HCT116 (cell line): Measurements from ENCODE around the gene TULP4. TPM values are rescaled to one million over a fixed set of nuclear protein-coding genes. Genes with fewer than 3 reads are reported as not detected.

Experiments used
- ATAC-seq: fragments of 200-7000 bp; cut with Tn5 transposase; 2 replicates; pipeline ENCODE4 v1.9.1; 2020; ENCODE audit warnings: mild to moderate bottlenecking, moderate library complexity
- BruUV-seq: library from RNA; stranded (reverse); fragments of 400-500 nt; replicated peaks from 2 replicates; lab custom pipeline; 2021; lab: Mats Ljungman, UMichigan
- CTCF ChIA-PET: fragments of 300-600 bp; sonication (Branson Sonifier 250); formaldehyde crosslinking; loops from one replicate; lab custom pipeline; 2021; ENCODE audit warnings: antibody characterized with exemption; lab: Charles Lee
- POLR2A ChIA-PET: fragments of 300-600, 350-600 bp; sonication (Branson Sonifier 250); formaldehyde crosslinking; loops from one replicate; lab custom pipeline; 2021; ENCODE audit warnings: antibody characterized with exemption; lab: Charles Lee
- RAD21 ChIA-PET, 2 experiments: fragments of 300-600 bp; sonication (Branson Sonifier 250); formaldehyde crosslinking; loops; one replicate each; lab custom pipeline; 2023; ENCODE audit warnings: low total read pairs in 2 of 2; ENCODE audit not compliant: uncharacterized antibody in 2 of 2, unreplicated experiment in 2 of 2, low non-redundant PET in 1 of 2; lab: Charles Lee
- DNase-seq: peaks from one replicate; pipeline ENCODE4 v3.0.0-alpha.2; 2010; ENCODE audit warnings: low read depth, low spot score
- H2AFZ ChIP-seq: fragments of 200-600 bp; shearing (Covaris generic), sonication (generic); 2 replicates; pipeline ENCODE4 v1.6.1; 2017; ENCODE audit warnings: low read depth, mixed run types, mixed read lengths, antibody characterized with exemption, low read length; ENCODE audit not compliant: poor library complexity, severe bottlenecking
- H3K27ac ChIP-seq: 2 replicates; pipeline ENCODE4 v1.5.1; 2012; ENCODE audit warnings: low read depth, low read length
- H3K27me3 ChIP-seq: fragments of 200-600 bp; sonication (generic); 2 replicates; pipeline ENCODE4 v1.6.1; 2016; ENCODE audit warnings: mixed run types, low read length, mixed read lengths; ENCODE audit not compliant: insufficient read depth
- H3K36me3 ChIP-seq, 2 experiments: fragments of 200-500 bp in 1 of 2; fragments of 200-600 bp in 1 of 2; sonication (Bioruptor generic) in 1 of 2; sonication (generic) in 1 of 2; 2 replicates each; pipeline versions ENCODE4 v1.5.1 to v1.6.1; 2014 to 2016; ENCODE audit warnings: low read length in 2 of 2, inconsistent platforms in 1 of 2, mixed read lengths in 1 of 2, mixed run types in 1 of 2; ENCODE audit not compliant: insufficient read depth in 2 of 2, control insufficient read depth in 1 of 2
- H3K4me1 ChIP-seq, 2 experiments: fragments of 200-600 bp in 1 of 2; sonication (generic) in 1 of 2; 2 replicates each; pipeline versions ENCODE4 v1.5.1 to v1.6.1; 2012 to 2017; ENCODE audit warnings: low read length in 2 of 2, inconsistent platforms in 1 of 2, mild to moderate bottlenecking in 1 of 2, mixed read lengths in 1 of 2, mixed run types in 1 of 2, moderate library complexity in 1 of 2; ENCODE audit not compliant: insufficient read depth in 2 of 2, control insufficient read depth in 1 of 2
- H3K4me2 ChIP-seq: fragments of 200-600 bp; sonication (generic); 2 replicates; pipeline ENCODE4 v1.6.1; 2017; ENCODE audit warnings: mixed run types, low read length, mixed read lengths
- H3K4me3 ChIP-seq, 2 experiments: fragments of 200-600 bp in 1 of 2; sonication (generic) in 1 of 2; replicated peaks in 1 of 2; 2 replicates each; pipeline ENCODE4 v1.5.1; 2011 to 2016; ENCODE audit warnings: low read length in 2 of 2, control low read depth in 1 of 2, low read depth in 1 of 2, mild to moderate bottlenecking in 1 of 2, mixed read lengths in 1 of 2, mixed run types in 1 of 2
- H3K79me2 ChIP-seq: fragments of 200-600 bp; sonication (generic); 2 replicates; pipeline ENCODE4 v1.6.1; 2017; ENCODE audit warnings: mild to moderate bottlenecking, mixed run types, low read length, moderate library complexity, mixed read lengths; ENCODE audit not compliant: insufficient read depth
- H3K9ac ChIP-seq: fragments of 200-600 bp; sonication (generic); 2 replicates; pipeline ENCODE4 v1.6.1; 2016; ENCODE audit warnings: low read length, mixed read lengths
- H3K9me2 ChIP-seq: fragments of 200-600 bp; sonication (generic), shearing (Covaris generic); 2 replicates; pipeline ENCODE4 v1.6.1; 2017; ENCODE audit warnings: mixed run types, mild to moderate bottlenecking, moderate library complexity; ENCODE audit not compliant: insufficient read depth
- H3K9me3 ChIP-seq, 2 experiments: fragments of 200-500 bp in 1 of 2; fragments of 200-600 bp in 1 of 2; sonication (Bioruptor generic) in 1 of 2; sonication (generic) in 1 of 2; 2 replicates each; pipeline ENCODE4 v1.6.1; 2014 to 2017; ENCODE audit warnings: low read length in 2 of 2, mixed read lengths in 2 of 2, inconsistent platforms in 1 of 2, low read depth in 1 of 2, mild to moderate bottlenecking in 1 of 2, mixed run types in 1 of 2, moderate library complexity in 1 of 2; ENCODE audit not compliant: control insufficient read depth in 1 of 2, insufficient read depth in 1 of 2
- H4K20me1 ChIP-seq: fragments of 200-600 bp; sonication (generic), shearing (Covaris generic); 2 replicates; pipeline ENCODE4 v1.6.1; 2017; ENCODE audit warnings: mixed run types, mild to moderate bottlenecking, moderate library complexity; ENCODE audit not compliant: insufficient read depth
- CBX3 ChIP-seq: IDR thresholded peaks from 2 replicates; pipeline ENCODE4 v1.6.1; 2012; ENCODE audit warnings: low read depth
- CEBPB ChIP-seq: IDR thresholded peaks from 2 replicates; pipeline ENCODE4 v1.6.1; 2012; ENCODE audit warnings: low read depth
- CTCF ChIP-seq, 3 experiments: fragments of 200-600 bp in 1 of 3; sonication (generic) in 1 of 3; IDR thresholded peaks in 2 of 3; conservative IDR thresholded peaks in 1 of 3; 2 replicates each; pipeline ENCODE4 v1.5.1; 2012 to 2017; ENCODE audit warnings: low read depth in 2 of 3, low read length in 2 of 3, antibody characterized with exemption in 1 of 3, borderline replicate concordance in 1 of 3, control low read depth in 1 of 3, mild to moderate bottlenecking in 1 of 3, mixed read lengths in 1 of 3, mixed run types in 1 of 3, moderate library complexity in 1 of 3; ENCODE audit not compliant: insufficient read depth in 1 of 3
- FOSL1 ChIP-seq: IDR thresholded peaks from 2 replicates; pipeline ENCODE4 v1.6.1; 2012; ENCODE audit warnings: low read depth
- POLR2A ChIP-seq: IDR thresholded peaks from 2 replicates; pipeline ENCODE4 v1.7.0; 2011; ENCODE audit warnings: borderline replicate concordance; ENCODE audit not compliant: insufficient read depth, insufficient read length; ENCODE audit errors: extremely low read depth
- POLR2AphosphoS5 ChIP-seq: IDR thresholded peaks from 2 replicates; pipeline ENCODE4 v1.6.1; 2011; ENCODE audit warnings: mild to moderate bottlenecking, low read depth, low read length, moderate library complexity
- RAD21 ChIP-seq: IDR thresholded peaks from 2 replicates; pipeline ENCODE4 v1.6.1; 2012; ENCODE audit warnings: low read depth, mild to moderate bottlenecking
- SRF ChIP-seq: IDR thresholded peaks from 2 replicates; pipeline ENCODE4 v1.6.1; 2012; ENCODE audit warnings: low read depth
- ZFX ChIP-seq: fragments of 450-650 bp; IDR thresholded peaks from 2 replicates; pipeline ENCODE4 v1.6.1; 2017
- ZNF274 ChIP-seq: fragments of 200-500 bp; sonication (Bioruptor generic); IDR thresholded peaks from 2 replicates; pipeline ENCODE4 v1.6.1; 2014; ENCODE audit warnings: mild to moderate bottlenecking, low read depth, low read length, inconsistent platforms
- intact Hi-C: fragments of 100-400 bp; cut with micrococcal nuclease; formaldehyde crosslinking; loops from 2 replicates; pipeline ENCODE4 v1.10.0; 2022
- total RNA-seq: library from RNA; stranded (reverse); gene quantifications from one replicate; pipeline ENCODE4 v1.2.1, GENCODE V29; 2021; ENCODE audit not compliant: unreplicated experiment
- TF ChIP-seq, protein P1 (sequence below): IDR thresholded peaks from 2 replicates; pipeline ENCODE4 v1.6.1; 2012; ENCODE audit warnings: low read depth

The TULP4 gene
- total RNA-seq, 1 experiment from 2014 or later: 70.8 TPM

GRCh38 chr6:158379336-158379735 lies 67.1 kb downstream of the TULP4 start:
- ATAC-seq: no peak
- Histone ChIP-seq H3K36me3 (no peaks in the 10 kb centered on the region), H3K4me1 (no peaks in the 10 kb centered on the region), H3K9ac (no peak overlapping the region), H3K27me3 (no peaks in the 10 kb centered on the region), H3K79me2 (peaks cover 7% of the 10 kb centered on the region; the same call in 1 of the 2 replicates), H3K9me3 (no peaks in the 10 kb centered on the region), H3K9me2 (no peaks in the 10 kb centered on the region), H4K20me1 (peaks cover 5% of the 10 kb centered on the region; the same call in 1 of the 2 replicates), H3K4me2 (no peak overlapping the region), H3K27ac (no peak overlapping the region), H2AFZ (no peak overlapping the region), H3K4me3 (no peak overlapping the region)
- ChIA-PET RAD21 (no interaction called here), POLR2A (no interaction called here), CTCF (no interaction called here)
- no peak for DNase-seq
- TF ChIP-seq, protein P1, sequence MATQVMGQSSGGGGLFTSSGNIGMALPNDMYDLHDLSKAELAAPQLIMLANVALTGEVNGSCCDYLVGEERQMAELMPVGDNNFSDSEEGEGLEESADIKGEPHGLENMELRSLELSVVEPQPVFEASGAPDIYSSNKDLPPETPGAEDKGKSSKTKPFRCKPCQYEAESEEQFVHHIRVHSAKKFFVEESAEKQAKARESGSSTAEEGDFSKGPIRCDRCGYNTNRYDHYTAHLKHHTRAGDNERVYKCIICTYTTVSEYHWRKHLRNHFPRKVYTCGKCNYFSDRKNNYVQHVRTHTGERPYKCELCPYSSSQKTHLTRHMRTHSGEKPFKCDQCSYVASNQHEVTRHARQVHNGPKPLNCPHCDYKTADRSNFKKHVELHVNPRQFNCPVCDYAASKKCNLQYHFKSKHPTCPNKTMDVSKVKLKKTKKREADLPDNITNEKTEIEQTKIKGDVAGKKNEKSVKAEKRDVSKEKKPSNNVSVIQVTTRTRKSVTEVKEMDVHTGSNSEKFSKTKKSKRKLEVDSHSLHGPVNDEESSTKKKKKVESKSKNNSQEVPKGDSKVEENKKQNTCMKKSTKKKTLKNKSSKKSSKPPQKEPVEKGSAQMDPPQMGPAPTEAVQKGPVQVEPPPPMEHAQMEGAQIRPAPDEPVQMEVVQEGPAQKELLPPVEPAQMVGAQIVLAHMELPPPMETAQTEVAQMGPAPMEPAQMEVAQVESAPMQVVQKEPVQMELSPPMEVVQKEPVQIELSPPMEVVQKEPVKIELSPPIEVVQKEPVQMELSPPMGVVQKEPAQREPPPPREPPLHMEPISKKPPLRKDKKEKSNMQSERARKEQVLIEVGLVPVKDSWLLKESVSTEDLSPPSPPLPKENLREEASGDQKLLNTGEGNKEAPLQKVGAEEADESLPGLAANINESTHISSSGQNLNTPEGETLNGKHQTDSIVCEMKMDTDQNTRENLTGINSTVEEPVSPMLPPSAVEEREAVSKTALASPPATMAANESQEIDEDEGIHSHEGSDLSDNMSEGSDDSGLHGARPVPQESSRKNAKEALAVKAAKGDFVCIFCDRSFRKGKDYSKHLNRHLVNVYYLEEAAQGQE: no peak
- intact Hi-C loops: no loop called here
- BruUV-seq: no TSS peak

- DNase-seq: no peak
- intact Hi-C loops: no loop called here
- BruUV-seq: no TSS peak
- Histone ChIP-seq H3K9ac (no peak overlapping the region), H3K4me3 (no peak overlapping the region), H3K27me3 (no peaks in the 10 kb centered on the region), H3K4me2 (no peak overlapping the region), H3K79me2 (peaks cover 15% of the 10 kb centered on the region; the same call in 1 of the 2 replicates), H3K9me3 (no peaks in the 10 kb centered on the region), H3K9me2 (no peaks in the 10 kb centered on the region), H3K36me3 (no peaks in the 10 kb centered on the region), H2AFZ (no peak overlapping the region), H4K20me1 (peaks cover 5% of the 10 kb centered on the region; the same call in 1 of the 2 replicates), H3K27ac (no peak overlapping the region), H3K4me1 (no peaks in the 10 kb centered on the region)
- ChIA-PET CTCF (no interaction called here), RAD21 (no interaction called here), POLR2A (no interaction called here)
- TF ChIP-seq POLR2AphosphoS5 (no peak), ZNF274 (no peak), POLR2A (no peak), FOSL1 (no peak), SRF (no peak), RAD21 (no peak), ZFX (no peak), CBX3 (no peak), CEBPB (no peak), CTCF (IDR thresholded peaks at IDR 0.05 in 2 of 3, conservative IDR thresholded peaks at IDR 0.05 in 1 of 3; ENCODE audit: borderline replicate concordance in 1 of 3, insufficient read depth in 1 of 3, low read depth in 2 of 3, low read length in 2 of 3) (no peak)
- no peak for ATAC-seq
Observed at GRCh38 chr6:158381214-158381613, 68.9 kb downstream of the TULP4 start.
